ENCODE data around the gene STK32B. TPM values are rescaled to one million over a fixed set of nuclear protein-coding genes. Genes with fewer than 3 reads are reported as not detected.

STK32B gene
- total and polyA plus RNA-seq, 2 of the 4 experiments (the other 2 are of a cell fraction): 5.5 to 6.3 TPM

DNA sequence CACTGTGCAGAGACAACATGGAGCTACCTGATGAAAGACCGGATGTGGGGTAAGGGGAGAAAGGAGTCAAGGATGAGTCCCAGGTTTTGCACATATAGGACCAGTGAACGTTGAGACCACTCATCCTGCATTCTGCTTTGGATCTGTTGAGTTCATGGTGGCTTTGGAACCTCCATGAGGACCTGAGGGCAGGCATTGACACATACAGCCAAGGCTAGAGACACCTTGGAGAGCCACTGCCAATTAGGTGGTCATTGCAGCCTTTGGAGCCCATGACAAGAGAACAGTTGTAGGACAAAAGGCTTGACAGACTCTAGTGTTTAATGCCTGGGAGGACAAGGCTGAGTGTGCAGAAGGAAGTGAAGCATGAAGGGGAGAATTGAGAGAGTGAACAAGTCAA, 87.9 kb downstream of the STK32B start:
- Histone ChIP-seq H3K9me3 (ENCODE audit: control insufficient read depth, insufficient read depth, low read length) (no peaks in the 10 kb centered on the region), H3K56ac (ENCODE audit: extremely low read depth, insufficient read depth, low read length) (no peak overlapping the region), H2BK20ac (ENCODE audit: low read depth, low read length) (no peak overlapping the region), H4K8ac (ENCODE audit: low read depth in 2 of 2, low read length in 2 of 2) (no peak overlapping the region), H3K4me3 (ENCODE audit: insufficient read depth, low read depth, low read length) (no peak overlapping the region), H3K14ac (replicated peaks; ENCODE audit: low read depth, low read length) (no peak overlapping the region), H2AK9ac (replicated peaks; ENCODE audit: low read depth, low read length, poor library complexity) (no peak overlapping the region), H3K4me1 (ENCODE audit: control insufficient read depth, insufficient read depth, low read length) (no peaks in the 10 kb centered on the region), H3K36me3 (ENCODE audit: control insufficient read depth, insufficient read depth, low read length) (no peaks in the 10 kb centered on the region), H3K27ac (ENCODE audit: insufficient read depth, low read length) (no peak overlapping the region), H3K18ac (ENCODE audit: low read depth, low read length) (no peak overlapping the region), H2BK5ac (ENCODE audit: low read depth, low read length, poor library complexity, severe bottlenecking) (no peak overlapping the region), H4K5ac (ENCODE audit: low read depth, low read length) (no peak overlapping the region), H2BK120ac (ENCODE audit: low read depth, low read length) (no peak overlapping the region), H3K23ac (ENCODE audit: low read depth, low read length) (no peak overlapping the region), H3K9ac (ENCODE audit: low read depth, low read length) (no peak overlapping the region), H3K4me2 (ENCODE audit: low read depth, low read length) (no peak overlapping the region), H4K20me1 (ENCODE audit: insufficient read depth, low read length) (no peaks in the 10 kb centered on the region), H3K4ac (ENCODE audit: low read depth, low read length) (no peak overlapping the region), H3K9me1 (ENCODE audit: insufficient read depth, low read length) (peaks cover 5% of the 10 kb centered on the region), H3K27me3 (ENCODE audit: control insufficient read depth, insufficient read depth, low read length) (no peaks in the 10 kb centered on the region), H2AFZ (replicated peaks; ENCODE audit: low read length, poor library complexity) (no peak overlapping the region), H2AK5ac (ENCODE audit: low read depth, low read length) (no peak overlapping the region), H3K79me1 (ENCODE audit: low read depth in 1 of 2, low read length in 2 of 2) (0 out of 4 replicates have a peak, but pooled peaks cover 0 to 2% of the 10 kb centered on the region in 2 experiments), H4K91ac (ENCODE audit: insufficient read depth, low read depth, low read length) (no peak overlapping the region), H2BK15ac (ENCODE audit: low read depth, low read length) (no peak overlapping the region)
- intact Hi-C loops (cut with micrococcal nuclease): no loop called here
- no peak for ATAC-seq (ENCODE audit: low read depth)
- no TSS peak for BruUV-seq (replicated peaks)
- POLR2A ChIA-PET (ENCODE audit: unreplicated experiment): no interaction called here
- no peak for TF ChIP-seq RCOR1 (IDR thresholded peaks at IDR 0.05; ENCODE audit: insufficient replicate concordance, low read length)
- no peak for TF ChIP-seq MXI1 (IDR thresholded peaks at IDR 0.05; ENCODE audit: borderline replicate concordance, low read depth, low read length)
- no peak for TF ChIP-seq CEBPB (IDR thresholded peaks at IDR 0.05; ENCODE audit: low read depth, low read length)
- TF ChIP-seq FOS (IDR thresholded peaks at IDR 0.05; ENCODE audit: low read depth, low read length): no peak
- TF ChIP-seq, protein P1, sequence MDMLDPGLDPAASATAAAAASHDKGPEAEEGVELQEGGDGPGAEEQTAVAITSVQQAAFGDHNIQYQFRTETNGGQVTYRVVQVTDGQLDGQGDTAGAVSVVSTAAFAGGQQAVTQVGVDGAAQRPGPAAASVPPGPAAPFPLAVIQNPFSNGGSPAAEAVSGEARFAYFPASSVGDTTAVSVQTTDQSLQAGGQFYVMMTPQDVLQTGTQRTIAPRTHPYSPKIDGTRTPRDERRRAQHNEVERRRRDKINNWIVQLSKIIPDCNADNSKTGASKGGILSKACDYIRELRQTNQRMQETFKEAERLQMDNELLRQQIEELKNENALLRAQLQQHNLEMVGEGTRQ (IDR thresholded peaks at IDR 0.05; ENCODE audit: low read depth, low read length): no peak
- TF ChIP-seq BHLHE40 (IDR thresholded peaks at IDR 0.05; ENCODE audit: low read depth, low read length): no peak
- no peak for TF ChIP-seq SMC3 (IDR thresholded peaks at IDR 0.05; ENCODE audit: low read depth, low read length)
- TF ChIP-seq RAD21 (IDR thresholded peaks at IDR 0.05; ENCODE audit: low read length): no peak
- no peak for TF ChIP-seq NFE2L2 (IDR thresholded peaks at IDR 0.05; ENCODE audit: low read depth, low read length)
- TF ChIP-seq, protein P2, sequence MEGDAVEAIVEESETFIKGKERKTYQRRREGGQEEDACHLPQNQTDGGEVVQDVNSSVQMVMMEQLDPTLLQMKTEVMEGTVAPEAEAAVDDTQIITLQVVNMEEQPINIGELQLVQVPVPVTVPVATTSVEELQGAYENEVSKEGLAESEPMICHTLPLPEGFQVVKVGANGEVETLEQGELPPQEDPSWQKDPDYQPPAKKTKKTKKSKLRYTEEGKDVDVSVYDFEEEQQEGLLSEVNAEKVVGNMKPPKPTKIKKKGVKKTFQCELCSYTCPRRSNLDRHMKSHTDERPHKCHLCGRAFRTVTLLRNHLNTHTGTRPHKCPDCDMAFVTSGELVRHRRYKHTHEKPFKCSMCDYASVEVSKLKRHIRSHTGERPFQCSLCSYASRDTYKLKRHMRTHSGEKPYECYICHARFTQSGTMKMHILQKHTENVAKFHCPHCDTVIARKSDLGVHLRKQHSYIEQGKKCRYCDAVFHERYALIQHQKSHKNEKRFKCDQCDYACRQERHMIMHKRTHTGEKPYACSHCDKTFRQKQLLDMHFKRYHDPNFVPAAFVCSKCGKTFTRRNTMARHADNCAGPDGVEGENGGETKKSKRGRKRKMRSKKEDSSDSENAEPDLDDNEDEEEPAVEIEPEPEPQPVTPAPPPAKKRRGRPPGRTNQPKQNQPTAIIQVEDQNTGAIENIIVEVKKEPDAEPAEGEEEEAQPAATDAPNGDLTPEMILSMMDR (conservative IDR thresholded peaks at IDR 0.05; ENCODE audit: low read depth, low read length): no peak
- TF ChIP-seq RFX5 (IDR thresholded peaks at IDR 0.05; ENCODE audit: low read depth, low read length): no peak
- TF ChIP-seq MAFK (IDR thresholded peaks at IDR 0.05; ENCODE audit: low read depth, low read length): no peak
- TF ChIP-seq, protein P3, sequence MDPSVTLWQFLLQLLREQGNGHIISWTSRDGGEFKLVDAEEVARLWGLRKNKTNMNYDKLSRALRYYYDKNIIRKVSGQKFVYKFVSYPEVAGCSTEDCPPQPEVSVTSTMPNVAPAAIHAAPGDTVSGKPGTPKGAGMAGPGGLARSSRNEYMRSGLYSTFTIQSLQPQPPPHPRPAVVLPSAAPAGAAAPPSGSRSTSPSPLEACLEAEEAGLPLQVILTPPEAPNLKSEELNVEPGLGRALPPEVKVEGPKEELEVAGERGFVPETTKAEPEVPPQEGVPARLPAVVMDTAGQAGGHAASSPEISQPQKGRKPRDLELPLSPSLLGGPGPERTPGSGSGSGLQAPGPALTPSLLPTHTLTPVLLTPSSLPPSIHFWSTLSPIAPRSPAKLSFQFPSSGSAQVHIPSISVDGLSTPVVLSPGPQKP (IDR thresholded peaks at IDR 0.05; ENCODE audit: borderline replicate concordance, low read depth, low read length): no peak
- TF ChIP-seq MAZ (IDR thresholded peaks at IDR 0.05; ENCODE audit: borderline replicate concordance, low read depth, low read length): no peak
- TF ChIP-seq POLR2A (IDR thresholded peaks at IDR 0.05; ENCODE audit: low read depth, low read length): no peak
- WGBS, 2 experiments (ENCODE audit: extremely low coverage in 2 of 2, insufficient read length in 1 of 2): no CpG with 5 or more reads among the region's 2 CpGs
- DNase-seq: no peak
- in situ Hi-C loops (cut with MboI; ENCODE audit: low sequenced_read_pairs): no loop called here
- dilution Hi-C loops (cut with HindIII; ENCODE audit: low sequenced_read_pairs, unreplicated experiment): no loop called here
- CTCF ChIA-PET: no interaction called here
